Right lobe of liver (tissue), 4 donors: ENCODE measurements around the gene LGALS9C.
"Not testable (repeated sequence)": the region's sequence is repeated elsewhere in the genome, so short reads cannot be mapped to it uniquely, and the experiment has no call there.

Experiments used
- POLR2A ChIP-seq: fragments of 450-650 bp; IDR thresholded peaks from one replicate; pipeline ENCODE4 v1.6.1; 2017; ENCODE audit warnings: antibody characterized with exemption, mild to moderate bottlenecking
- TF ChIP-seq, protein P1 (sequence below), 4 donors: fragments of 200-600 bp in 3 of 4; fragments of 450-650 bp in 1 of 4; IDR thresholded peaks; one replicate each; pipeline versions ENCODE4 v1.5.1 to v1.8.0; 2016 to 2022; ENCODE audit warnings: antibody characterized with exemption in 4 of 4, mild to moderate bottlenecking in 2 of 4
- donor health status: DM: no; HTN: no; CAD: no.
- donor health status: DM: no; HTN: no; CAD: no.
- donor health status: DM: no; HTN: yes; CAD: no.

- TF ChIP-seq, protein P1, sequence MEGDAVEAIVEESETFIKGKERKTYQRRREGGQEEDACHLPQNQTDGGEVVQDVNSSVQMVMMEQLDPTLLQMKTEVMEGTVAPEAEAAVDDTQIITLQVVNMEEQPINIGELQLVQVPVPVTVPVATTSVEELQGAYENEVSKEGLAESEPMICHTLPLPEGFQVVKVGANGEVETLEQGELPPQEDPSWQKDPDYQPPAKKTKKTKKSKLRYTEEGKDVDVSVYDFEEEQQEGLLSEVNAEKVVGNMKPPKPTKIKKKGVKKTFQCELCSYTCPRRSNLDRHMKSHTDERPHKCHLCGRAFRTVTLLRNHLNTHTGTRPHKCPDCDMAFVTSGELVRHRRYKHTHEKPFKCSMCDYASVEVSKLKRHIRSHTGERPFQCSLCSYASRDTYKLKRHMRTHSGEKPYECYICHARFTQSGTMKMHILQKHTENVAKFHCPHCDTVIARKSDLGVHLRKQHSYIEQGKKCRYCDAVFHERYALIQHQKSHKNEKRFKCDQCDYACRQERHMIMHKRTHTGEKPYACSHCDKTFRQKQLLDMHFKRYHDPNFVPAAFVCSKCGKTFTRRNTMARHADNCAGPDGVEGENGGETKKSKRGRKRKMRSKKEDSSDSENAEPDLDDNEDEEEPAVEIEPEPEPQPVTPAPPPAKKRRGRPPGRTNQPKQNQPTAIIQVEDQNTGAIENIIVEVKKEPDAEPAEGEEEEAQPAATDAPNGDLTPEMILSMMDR (IDR thresholded peaks at IDR 0.05) = not testable (repeated sequence)
- TF ChIP-seq POLR2A = not testable (repeated sequence)
Observed at GRCh38 chr17:18474754-18475153, 1.8 kb upstream of the LGALS9C start.
